Transverse colon (tissue), 4 donors: Measurements from ENCODE around the gene ADGRF5.

ENCODE experiments used
- CTCF ChIP-seq, 5 experiments: fragments of 200-600 bp in 3 of 5; fragments of 450-650 bp in 2 of 5; sonication (generic) in 3 of 5; IDR thresholded peaks; 1 replicate in 2 of 5; 2 replicates in 3 of 5; pipeline ENCODE4 v1.5.1; 2016 to 2017; ENCODE audit warnings: antibody characterized with exemption in 5 of 5, inconsistent platforms in 3 of 5, mild to moderate bottlenecking in 2 of 5, moderate library complexity in 1 of 5
- EP300 ChIP-seq: sonication (generic); formaldehyde crosslinking; IDR thresholded peaks from one replicate; pipeline ENCODE4 v1.6.1; 2017; ENCODE audit warnings: antibody characterized with exemption, low read depth
- POLR2A ChIP-seq: fragments of 450-650 bp; IDR thresholded peaks from one replicate; pipeline ENCODE4 v1.6.1; 2016; ENCODE audit warnings: antibody characterized with exemption, mild to moderate bottlenecking, moderate library complexity
- POLR2AphosphoS5 ChIP-seq, 3 donors: sonication (generic); formaldehyde crosslinking; IDR thresholded peaks; one replicate each; pipeline ENCODE4 v1.6.1; 2016; ENCODE audit warnings: antibody characterized with exemption in 3 of 3

- TF ChIP-seq CTCF (IDR thresholded peaks at IDR 0.05) = no peak
- no peak for TF ChIP-seq POLR2A
- no peak for TF ChIP-seq POLR2AphosphoS5 (IDR thresholded peaks at IDR 0.05)
- TF ChIP-seq EP300 = no peak
Observed at GRCh38 chr6:46849361-46849690, 72.4 kb downstream of the ADGRF5 start.
